COR-L47 (cell line): ENCODE results near the gene MICAL2.

Experiments used
- DNase-seq: peaks from one replicate; lab custom pipeline; 2025; lab: John Stamatoyannopoulos, UW

The MICAL2 gene

DNA sequence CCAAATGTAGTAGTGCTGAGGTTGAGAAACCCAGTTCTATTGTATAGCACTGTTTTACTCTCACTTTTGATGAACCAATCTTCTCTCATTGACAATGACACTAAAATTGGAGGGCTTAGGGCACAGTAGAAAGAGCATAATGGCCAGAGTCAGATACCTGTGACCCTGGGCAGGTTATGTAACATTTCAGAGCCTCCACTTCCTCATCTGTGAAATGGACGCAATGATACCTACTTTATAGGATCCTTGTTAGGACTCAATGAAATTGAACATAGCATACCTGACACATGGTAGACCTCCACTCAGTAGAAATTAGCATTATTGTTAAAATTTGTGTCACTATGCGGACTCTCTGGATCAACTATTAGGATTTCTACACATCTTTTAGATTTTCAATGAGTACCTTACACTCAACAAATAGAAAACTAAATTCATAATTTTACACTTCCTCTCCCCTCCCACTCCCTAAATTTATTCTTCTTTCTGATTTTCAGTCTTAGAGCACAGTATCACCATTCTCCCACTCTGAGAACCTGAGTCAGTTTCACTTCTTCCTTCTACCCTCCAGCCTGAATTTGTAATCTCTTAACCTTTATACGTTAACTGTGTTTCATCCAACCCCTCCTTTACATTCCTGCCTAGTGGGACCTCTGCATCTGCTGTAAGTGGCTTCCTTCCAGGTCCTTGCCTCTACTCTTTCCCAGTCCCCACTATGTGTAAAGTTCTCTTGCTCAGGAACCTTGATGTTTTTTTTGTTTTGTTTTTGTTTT lies 78.3 kb downstream of the MICAL2 start:
- no peak for DNase-seq

DNA sequence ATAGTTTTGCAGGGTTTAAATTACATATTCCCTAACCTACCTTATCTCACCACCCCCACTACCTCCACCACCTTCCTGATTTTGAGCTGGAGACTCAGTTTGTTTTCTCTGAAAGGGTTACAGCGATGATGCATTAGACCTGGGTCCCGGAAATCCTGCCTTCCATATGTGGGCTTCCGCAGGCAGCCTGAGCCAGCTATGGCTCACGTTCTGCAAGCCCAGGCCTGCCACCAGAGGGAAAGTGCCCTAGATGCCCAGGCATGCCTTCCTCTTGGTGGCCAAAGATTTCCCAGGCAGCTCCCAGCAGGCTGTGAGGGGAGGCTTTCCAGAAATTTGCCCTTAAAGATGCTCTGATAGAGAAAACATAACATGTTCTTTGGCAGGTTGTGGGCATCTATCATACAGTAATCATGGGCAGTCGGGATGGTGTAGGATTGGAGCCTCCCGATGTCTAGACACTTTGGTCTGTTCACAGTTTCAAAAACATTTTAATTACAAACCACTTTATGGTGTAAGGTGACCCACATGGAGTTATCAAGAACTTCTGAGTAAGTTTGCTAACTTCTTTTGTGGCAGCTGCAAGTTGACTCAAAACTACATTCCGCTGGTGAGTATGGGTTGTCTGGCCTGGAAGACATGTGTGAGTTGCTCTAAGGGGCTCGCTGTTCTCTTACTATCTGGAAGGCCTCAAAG lies 79.3 kb downstream of the MICAL2 start:
- no peak for DNase-seq

DNA sequence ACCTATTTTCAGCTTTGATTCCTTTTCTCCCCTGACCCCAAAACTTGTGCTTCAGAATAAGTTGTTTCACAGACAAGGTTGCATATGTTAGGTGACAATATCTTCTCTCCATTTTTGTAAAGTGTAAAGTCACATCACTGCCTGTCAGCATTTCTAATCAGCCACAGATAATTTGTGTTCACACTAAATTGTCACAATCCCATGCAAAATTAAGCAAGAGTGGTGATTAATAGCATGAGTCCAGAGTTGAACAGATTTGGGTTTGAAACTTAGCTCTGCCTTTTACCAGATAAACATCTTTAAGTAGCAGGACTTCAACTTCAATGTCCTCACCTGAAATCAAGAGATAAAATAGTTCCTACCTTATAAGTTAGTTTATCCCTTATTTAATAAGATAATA lies 80.1 kb downstream of the MICAL2 start:
- no peak for DNase-seq

DNA sequence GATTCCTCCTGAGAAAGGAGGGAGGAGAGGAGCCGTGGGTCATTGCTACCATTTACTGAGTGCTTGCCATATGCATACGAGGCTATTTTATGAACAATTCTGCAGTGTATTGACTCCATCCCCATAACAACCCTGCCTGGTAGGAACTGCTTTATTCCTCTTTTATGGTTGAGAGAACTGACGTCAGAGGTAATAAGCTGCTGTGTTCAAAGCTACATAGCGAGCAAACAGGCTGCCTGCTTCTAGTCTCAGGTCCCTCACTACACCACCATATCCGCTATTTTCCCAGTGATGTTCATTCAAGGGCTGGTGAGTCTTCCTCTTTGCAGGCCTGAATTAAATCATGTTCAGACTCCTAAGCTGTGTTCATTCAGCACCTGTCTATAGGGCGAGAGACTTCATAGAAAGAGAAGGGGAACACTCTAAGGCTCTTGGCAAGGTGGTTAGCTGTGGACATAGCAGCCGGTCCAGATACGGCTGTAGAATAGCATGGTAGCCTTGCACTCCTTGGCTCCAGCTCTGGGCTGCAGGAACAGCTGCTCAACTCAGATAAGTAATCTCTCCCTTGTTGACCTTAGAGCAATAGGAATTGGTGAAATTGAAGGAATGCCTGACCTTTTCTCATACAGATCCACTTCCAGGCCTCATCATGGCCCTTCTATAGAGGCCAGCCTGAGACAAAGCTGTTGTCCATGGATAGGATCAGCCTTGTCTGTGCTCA lies 82.6 kb downstream of the MICAL2 start:
- no peak for DNase-seq

DNA sequence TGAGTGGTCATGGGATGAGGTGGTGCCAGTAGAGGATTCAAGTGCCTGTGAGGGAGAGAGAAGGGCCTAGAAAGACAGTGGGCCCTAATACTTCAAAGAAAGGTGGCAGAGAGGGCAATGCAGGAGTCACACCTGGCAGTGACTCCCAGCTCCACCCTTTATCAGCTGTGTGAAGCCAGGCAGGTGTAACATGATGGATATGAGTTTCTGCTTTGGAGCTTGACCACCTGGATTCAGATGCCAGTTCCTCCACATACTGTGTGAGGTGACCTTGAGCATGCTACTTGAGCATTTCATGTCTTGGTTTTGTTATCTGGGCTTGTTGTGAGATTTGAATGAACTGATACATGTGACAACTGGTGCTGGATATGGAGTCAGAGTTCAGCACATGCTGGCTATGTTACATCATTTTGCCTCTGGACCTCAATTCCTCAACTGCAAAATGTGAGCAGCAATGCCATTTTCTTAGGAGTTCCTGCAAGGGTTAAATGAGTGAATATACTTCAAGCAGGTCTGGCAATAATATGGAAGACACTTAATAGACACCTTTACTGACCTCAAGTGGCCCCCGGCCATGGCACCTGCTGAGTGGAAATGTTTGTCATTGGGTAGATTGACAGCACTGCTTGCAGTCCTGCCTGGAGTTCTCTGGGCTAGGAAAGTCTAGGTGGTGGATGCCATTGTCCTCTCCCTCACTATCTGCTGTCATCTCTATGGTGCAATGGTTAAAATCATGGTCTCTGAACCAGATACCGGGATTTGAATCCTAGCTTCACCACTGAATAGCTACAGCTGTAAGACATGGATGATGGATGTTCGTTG lies 83.3 kb downstream of the MICAL2 start:
- DNase-seq: no peak

DNA sequence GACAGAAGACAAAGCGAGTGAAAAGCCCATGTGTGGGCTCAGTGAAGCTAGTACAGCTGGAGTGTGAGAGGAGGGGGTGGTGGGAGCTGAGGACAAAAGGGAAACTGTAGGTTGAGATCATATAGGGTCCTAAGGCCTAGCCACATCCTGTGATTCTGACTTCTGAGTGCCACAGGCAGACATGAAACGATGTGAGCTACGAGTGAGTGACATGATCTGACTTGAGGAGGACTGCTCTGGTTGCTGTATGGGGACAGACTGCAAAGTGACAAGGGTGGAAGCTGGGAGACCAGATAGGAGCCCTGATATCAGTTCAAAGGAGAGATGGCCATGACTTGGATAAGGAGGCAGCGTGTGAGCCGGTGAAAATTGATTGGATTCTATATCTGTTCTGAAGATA lies 85.4 kb downstream of the MICAL2 start:
- no peak for DNase-seq

DNA sequence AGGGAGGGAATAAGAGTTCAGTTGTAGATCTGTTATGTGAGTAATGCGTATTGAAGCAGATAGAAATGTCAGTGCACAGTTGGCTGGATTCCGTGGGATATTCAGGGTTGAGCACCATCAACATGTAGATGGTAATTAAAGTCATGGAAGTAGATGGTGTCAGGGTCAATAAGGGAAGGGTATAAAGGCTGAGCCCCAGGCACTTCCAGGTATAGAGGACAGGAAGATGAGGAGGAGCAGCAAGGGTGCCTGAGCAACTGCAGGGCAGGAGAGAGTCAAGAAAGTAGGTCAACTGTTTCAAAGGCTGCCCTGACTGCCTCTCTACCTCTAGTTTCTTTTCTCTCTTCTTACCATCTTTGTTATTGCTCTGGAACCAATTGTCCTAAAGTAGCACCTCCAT lies 85.9 kb downstream of the MICAL2 start:
- no peak for DNase-seq

DNA sequence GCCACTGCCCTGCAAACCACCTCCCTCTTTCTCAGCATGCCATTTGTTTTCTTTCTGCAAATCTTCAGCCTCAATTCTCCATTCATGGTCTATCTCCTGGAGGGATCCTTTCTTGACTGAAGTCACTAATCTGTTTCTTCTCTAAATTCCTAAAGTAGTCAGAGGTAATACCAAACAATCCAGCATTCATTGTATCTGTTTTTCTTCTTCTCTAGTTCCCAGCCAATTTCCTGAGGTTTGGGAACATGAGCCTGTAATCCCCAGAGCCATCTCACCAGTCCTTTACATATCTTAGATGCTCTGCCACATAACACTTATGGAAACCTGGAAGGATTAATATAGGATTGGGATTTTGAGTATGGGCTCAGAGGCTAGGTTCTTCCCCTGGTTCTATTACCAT lies 86.5 kb downstream of the MICAL2 start:
- DNase-seq: no peak

DNA sequence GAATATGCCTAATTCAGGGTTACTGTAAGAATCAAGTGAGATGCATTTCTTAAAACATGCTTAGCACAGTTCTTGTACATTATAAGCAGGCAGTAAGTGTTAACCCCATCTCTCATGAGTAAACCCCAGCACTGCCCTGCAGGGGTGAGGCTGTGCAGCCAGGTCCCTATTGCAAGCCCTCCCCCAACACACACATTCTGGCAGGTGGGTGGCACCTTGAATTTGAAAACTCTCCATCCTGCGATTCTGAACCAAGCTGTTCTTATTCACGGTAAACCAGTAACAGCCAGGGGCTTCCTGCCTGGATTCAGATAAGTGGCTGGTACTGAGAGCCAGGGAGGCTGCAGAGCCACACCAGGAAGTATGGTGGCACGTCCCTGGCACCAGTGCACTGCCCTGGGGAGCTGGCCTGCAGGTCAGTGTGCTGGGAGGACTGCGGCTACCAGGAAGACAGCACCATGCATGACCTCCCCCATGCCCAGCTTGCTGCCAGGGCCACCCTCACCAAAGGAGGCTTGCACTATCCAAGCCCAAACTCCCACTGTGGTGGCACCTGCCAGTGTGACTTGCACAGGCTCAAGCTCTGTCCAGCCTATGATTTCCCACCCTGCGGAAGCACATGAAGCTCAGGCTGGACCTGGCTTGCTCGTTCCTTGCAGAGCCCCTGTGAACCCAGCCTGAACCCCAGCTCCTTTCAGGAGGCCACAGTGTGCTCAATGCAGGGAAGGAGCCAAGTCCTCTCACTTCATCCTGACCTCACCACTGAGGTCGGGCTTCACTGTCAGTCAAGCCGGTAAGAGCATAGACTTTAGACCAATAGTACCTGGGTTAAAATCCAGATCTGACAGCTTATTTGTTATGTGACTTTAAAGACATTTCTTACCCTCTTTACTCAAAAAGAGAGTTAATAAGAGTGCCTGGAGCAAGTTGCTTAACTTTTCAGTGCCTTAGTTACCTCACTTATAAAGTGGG lies 88.1 kb downstream of the MICAL2 start:
- DNase-seq: no peak

DNA sequence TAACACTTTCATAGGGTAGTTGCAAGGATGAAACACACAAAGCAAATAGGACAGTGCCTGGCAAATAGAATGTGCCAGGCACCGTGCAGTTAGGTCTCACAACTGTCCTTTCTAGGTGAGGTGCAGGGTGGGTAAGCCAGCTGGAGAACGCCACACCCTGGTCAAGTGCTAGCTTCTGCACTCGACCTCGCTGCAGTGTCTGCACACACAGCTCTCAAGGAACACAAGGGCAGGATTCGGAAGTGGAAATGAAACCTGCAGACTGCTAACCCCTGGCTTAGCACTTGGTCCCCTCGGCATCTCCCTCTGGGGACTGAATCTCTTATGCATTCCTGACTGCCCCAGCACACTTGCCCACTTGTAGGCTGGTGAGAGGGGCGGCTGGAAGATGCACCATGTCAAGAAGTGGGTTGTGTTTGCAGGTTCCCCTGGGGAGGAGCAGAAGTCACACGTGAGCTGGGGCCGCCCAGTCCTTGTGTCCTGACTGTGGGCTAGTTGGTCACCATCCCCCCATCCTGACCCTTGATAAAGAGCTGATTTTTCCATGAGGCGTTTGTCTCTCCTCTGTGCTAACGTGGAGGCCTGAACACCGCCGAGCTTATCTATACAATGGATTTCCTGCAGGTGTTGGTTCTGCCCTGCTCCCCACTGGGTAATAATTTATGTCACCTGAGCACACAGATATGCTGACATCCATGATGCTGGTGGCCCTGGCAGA lies 89.0 kb downstream of the MICAL2 start:
- DNase-seq: peak; percentile 67

DNA sequence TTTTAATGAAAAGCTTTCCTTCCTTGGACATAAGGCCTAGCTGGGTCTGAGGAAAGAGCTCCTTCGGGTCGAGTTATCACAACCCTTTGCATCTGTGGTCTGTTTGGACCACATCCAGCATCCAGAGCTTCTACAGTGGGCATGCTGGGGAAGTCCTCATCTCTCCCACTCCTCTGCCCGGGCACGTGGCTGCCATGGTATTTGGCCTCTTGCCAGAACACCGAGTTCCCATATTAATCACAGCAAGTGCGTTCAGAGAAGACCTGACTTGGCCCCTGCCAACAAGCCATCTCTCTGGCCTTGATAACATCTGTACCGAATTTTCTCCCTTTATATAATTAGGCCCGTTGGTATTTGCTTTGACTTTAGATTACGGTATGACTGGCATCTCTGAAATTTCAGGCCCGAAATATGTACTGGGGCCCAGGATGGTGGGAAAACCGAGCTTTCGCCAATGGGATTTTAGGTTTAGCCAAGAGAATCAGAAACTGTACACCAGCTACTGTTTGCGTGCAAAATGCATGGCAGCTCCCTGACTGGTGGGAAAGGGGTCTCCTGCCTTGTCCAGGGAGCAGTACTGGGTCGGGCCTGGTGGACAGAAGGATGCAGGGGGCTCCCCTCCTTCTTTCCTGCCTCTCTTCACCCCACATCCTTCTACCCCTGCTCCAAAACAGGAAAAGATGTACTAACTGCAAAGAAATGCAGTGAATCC lies 90.0 kb downstream of the MICAL2 start:
- peak; percentile 63 for DNase-seq

DNA sequence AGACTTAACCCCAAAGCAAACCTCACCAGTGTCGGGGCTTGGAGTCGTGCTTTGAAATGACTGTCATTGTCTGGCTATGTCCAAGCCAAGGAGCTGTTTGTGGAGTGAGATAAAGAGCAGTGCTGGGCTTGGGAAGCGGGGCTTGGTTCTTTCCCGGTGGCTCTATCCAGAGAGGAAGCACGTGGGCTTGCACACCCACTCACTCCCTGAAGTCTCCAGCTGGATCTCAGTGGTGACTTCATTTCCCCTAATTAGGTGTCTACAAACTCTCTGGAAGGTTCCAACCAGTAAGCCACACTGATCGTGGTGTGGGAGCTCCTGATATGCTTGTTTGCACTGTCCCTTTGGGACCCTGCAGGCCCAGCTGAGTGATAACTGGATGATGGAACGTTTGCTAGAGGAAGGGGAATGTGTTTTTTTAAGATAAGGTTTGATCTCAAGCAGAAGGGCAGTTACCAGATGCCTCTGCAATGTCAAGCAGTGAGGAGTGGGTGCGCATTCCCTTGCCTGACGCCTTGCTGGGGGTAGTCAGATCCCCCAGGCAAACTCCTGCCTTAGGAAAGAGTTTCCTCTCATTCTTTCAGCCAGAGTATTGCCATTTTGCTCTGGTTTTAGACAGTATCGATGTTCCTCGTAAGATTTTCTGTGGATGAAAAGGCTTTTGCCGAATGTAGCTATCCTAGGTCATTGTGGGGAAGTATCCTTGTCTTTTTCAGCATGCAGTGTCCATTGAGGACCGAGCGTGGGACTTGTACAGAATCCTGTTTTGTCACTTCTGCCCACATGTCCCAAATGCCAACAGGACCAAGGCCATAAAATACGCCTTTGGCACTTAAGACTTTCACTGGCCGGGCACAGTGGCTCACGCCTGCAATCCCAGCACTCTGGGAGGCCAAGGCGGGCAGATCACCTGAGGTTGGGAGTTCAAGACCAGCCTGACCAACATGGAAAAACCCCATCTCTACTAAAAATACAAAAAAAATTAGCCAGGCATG lies 90.9 kb downstream of the MICAL2 start:
- no peak for DNase-seq

DNA sequence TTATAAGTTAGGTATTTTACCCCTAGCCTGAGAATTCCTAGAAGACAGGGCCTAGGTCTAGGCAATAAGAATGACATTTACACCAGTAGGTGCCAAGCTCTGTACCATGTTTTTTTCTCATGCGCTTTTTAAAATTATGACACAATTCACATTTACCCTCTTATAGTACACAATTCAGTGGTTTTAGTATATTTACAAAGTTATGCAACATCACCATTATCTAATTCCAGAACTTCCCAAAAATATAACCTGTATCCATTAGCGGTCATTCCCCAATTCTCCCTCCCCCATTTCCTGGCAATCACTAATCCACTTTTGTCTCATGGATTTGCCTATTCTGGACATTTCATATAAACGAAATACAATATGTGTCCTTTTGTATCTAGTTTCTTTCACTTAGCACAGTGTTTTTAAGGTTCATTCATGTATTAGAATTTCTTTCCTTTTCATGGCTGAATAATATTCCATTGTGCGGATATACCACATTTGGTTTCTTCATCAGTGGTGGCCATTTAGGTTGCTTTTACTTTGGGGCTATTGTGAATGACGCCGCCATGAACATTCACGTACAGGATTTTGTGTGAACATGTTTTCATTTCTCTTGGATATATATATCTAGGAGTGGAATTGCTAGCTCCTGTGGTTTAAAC lies 92.4 kb downstream of the MICAL2 start:
- no peak for DNase-seq

DNA sequence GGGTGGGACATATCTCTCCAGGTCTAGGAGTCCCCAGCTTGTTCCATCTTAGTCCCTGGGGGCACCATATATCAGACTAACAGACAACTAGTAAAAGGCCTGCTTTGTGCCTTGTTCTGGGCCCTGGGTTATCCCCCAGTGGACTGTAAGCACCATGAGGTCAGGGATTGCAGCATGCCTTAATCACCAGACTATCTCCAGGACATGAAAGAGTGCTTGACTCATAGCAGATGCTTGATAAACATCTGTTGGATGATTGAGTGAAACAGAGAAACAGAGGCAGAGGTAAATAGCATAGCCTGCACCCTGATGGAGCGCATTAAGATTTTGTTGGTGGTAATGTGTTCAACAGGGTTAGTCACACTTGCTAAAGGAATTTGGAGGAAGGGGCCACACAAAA lies 94.1 kb downstream of the MICAL2 start:
- DNase-seq: no peak

DNA sequence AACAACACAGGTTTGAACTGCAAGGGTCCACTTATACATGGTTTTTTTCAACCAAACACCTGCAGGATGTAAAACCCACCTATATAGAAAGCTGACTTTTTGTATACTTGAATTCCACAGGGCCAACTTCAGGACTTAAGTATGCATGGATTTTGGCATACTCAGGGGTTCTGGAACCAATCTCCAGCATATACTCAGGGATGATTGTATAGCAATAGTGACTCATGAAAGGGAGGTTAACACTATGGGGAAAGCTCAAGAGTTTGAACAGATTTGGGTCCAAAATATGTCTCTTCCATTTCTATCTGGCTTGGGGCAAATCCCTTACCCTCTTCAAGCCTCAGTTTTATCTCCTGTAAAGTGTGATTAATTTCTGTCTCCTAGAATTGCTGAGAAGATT lies 94.9 kb downstream of the MICAL2 start:
- no peak for DNase-seq

DNA sequence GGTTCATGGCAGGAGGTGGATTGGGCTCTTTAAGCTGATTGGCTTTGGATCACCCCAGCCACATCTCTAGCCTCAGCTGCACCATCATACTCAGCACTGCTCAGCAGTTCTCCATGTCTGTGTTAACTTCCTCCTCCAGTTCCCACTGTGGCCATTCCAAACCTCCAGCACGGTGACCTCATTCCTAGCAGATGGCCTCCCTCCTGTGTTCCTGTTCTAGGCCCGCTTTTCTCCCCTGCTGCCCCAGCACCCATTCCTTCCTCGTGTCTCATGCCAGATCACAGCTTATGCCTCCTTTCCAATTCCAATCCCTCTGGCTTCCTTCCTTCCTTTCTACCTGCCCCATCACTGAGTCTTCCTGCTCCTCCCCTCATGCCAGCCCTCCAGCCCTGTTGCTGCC lies 96.1 kb downstream of the MICAL2 start:
- DNase-seq: no peak

DNA sequence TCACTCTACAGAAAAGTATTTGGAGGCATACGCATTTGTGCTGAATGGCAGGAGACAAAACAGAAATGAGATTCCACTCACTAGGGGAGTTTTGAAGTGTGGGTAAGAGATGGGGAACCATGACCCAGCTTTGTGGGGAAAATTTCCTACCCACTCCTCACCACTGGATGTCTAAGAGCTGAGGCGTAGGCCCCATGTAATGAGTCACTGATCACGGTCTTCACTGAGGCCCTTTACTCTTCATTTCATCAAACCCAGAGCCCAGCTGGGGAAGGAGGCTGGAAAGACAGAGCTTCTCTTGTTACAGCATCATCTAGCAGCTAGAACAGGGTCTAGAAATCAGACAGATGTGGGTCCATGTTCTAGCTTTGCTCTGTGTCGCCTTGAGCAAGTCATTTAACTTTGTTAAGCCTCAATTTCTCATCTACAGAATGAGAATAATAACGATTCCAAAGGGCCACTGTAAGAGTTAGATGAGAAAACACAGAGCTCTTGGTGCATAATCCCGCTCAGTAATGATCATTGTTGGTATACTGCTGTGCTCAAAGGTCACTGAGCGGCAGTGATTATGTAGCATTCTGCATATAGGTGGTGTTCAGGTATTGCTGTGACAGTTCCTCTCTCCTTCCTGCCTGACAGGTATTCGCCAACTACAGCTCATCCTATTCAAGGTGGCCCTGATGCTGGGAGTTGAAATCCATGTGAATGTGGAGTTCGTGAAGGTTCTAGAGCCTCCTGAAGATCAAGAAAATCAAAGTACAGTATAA lies 97.2 kb downstream of the MICAL2 start:
- no peak for DNase-seq
